ENCODE measurements around the gene PCDHB16.
"Not testable (repeated sequence)": the region's sequence is repeated elsewhere in the genome, so short reads cannot be mapped to it uniquely, and the experiment has no call there.

GRCh38 chr5:141151632-141152031, 30.6 kb upstream of the PCDHB16 start:
- TF ChIP-seq, protein P1, sequence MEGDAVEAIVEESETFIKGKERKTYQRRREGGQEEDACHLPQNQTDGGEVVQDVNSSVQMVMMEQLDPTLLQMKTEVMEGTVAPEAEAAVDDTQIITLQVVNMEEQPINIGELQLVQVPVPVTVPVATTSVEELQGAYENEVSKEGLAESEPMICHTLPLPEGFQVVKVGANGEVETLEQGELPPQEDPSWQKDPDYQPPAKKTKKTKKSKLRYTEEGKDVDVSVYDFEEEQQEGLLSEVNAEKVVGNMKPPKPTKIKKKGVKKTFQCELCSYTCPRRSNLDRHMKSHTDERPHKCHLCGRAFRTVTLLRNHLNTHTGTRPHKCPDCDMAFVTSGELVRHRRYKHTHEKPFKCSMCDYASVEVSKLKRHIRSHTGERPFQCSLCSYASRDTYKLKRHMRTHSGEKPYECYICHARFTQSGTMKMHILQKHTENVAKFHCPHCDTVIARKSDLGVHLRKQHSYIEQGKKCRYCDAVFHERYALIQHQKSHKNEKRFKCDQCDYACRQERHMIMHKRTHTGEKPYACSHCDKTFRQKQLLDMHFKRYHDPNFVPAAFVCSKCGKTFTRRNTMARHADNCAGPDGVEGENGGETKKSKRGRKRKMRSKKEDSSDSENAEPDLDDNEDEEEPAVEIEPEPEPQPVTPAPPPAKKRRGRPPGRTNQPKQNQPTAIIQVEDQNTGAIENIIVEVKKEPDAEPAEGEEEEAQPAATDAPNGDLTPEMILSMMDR (IDR thresholded peaks at IDR 0.05) = not testable (repeated sequence)
- TF ChIP-seq POLR2A (IDR thresholded peaks at IDR 0.05) = not testable (repeated sequence)
